Activated CD8-positive, alpha-beta memory T cell treated with anti-CD3 and anti-CD28 coated beads for 36 hours (primary cell): ENCODE measurements around the gene ADSS1. TPM values are rescaled to one million over a fixed set of nuclear protein-coding genes. Genes with fewer than 3 reads are reported as not detected.

Experiments used
- CTCF ChIA-PET: fragments of 350-600 bp; sonication (Branson Sonifier 250); formaldehyde crosslinking; loops from one replicate; lab custom pipeline; 2021; ENCODE audit warnings: antibody characterized with exemption; lab: Charles Lee
- POLR2A ChIA-PET: fragments of 350-600 bp; sonication (Branson Sonifier 250); formaldehyde crosslinking; loops from one replicate; lab custom pipeline; 2021; ENCODE audit warnings: antibody characterized with exemption; lab: Charles Lee
- total RNA-seq, 2 experiments: library from RNA; stranded (reverse); gene quantifications; one replicate each; pipeline ENCODE4 v1.2.3, GENCODE V29; 2021

ADSS1 gene
- total RNA-seq, 2 experiments from 2014 or later: 1.7 to 1.8 TPM

DNA sequence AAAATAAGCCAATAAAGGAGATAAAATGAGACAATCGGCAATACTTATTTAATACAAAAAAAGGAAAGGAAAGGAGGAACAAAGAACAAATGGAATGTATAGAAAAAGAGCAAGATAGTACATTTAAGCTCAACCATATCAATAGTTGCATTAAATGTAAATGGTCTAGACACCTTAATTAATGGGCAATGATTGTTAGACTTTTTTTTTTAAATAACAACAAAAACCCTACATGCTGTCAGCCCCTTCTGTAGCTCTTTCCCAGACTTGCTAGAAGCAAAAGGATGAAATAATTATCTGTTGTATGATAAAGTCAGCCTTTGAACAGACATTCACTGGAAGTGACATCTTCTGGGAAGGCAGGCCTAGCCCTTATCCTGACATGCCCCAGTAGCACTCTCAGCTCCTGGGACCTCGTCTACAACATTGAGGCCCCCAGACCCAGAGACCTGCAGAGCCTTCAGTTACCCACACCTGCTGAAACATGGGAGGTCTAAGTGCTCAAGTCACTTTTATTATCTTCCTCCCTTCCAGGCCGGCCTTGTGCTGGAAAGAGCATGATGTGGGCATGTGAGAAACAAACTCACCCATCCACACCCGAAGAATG lies 42.3 kb downstream of the ADSS1 start:
- ChIA-PET POLR2A (no interaction called here), CTCF (interaction anchor here (0.7 to 1.8 kb wide), 5 partner anchors 9 to 279 kb away, joined by 3 to 7 read pairs (median 3); partner anchors contain the start of gene SIVA1)

DNA sequence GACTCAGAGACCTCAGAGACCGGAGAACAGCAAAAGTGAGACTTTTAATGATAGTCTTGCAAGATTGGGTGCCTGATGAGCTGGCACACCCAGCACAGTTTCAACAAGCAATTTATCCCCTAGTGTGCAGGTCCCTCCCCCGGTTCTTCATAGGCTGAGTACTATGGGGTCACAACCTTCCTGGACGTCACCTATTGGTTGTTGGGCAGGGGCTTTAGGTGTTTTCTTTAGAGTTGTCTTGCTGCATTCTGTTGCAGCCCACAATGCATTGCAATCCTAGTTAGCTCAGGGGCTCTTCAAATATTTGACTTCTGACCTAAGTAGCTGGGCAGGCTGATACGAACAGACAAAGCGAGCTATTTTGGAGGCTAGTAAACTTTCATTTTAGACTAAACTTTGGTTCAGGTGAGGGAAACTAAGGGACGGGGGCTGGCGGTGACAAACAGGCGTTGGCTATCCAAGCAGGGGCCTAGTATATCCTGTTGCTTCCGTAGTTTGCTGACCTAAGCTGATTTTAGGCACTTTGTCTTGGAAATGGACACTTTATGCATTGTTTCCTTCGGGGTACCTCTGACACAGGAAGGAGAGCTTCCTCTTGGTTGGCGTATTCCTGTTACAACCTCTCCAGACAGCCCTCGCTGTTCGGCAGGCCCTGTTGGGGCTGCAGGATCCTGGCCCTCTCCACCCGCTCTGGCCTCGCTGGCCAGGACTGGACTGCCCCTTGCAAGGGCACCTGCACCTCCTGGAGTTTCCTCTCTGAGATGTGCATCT lies 43.0 kb downstream of the ADSS1 start:
- ChIA-PET CTCF (interaction anchor here (0.5 to 1.8 kb wide), 4 partner anchors 10 to 278 kb away, joined by 3 to 7 read pairs (median 3); no protein-coding TSS in a partner anchor), POLR2A (no interaction called here)

DNA sequence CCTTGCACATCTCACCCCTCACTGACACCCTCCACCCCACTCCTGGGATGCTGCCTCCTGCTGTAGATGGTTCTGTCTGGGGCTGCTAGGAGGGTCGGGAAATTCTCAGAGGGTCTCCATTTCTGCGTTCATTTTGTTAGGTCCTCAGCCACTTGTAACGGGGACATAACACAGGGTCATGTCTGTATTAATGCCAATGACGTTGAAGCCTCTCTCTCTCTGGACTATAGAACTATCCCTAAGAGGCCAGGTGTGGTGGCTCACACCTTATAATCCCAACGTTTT lies 43.5 kb downstream of the ADSS1 start:
- CTCF ChIA-PET: interaction anchor here (0.5 to 2.7 kb wide), 8 partner anchors 10 to 277 kb away, joined by 3 to 32 read pairs (median 8); partner anchors contain the start of genes SIVA1 and ZBTB42
- POLR2A ChIA-PET: no interaction called here

DNA sequence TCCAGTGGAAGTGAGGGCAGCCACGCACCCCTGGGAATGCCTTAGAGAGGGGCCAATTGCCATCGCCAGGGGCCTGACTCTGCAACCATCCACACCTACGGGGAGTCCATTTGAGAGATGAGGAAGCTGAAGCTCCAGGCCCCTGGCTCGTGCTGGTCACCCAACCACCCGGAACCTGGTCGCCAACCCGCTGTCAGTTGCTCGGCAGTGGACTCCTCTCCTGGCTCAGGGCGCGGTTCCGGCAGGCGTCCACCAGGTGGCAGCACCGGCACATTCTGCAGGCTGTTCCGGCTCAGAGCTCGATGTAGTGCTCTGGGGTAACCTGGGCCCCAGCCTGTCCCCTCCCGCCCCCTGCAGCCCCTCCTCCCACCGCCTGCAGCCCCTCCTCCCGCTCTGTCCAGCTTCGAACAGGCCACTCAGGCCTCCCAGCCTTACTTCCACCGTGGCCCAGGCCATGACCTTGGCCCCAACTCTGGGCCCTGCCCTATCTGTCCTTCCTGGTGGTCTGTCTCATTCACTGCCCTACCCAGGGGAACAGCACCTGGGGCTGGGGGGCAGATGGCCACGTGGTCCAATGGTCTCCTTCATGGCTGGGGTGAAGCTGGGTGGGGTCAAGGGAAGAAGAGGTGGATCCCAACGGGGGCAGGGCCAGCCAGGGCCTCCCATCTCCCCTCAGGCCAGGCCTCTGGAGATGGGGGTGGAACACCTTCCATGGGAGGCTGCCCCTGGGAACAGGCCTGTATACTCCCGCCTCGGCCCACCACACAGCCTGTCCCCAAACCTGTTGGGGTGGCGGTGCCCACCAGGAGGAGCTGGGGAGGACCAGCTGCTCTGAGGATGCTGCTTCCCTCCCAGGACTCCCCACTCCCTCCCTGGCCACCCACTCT lies 44.7 kb downstream of the ADSS1 start:
- CTCF ChIA-PET: interaction anchor here (0.6 to 2.7 kb wide), 18 partner anchors 9 to 533 kb away, joined by 3 to 32 read pairs (median 5); partner anchors contain the start of genes INF2, SIVA1 and ZBTB42
- POLR2A ChIA-PET: interaction anchor here (0.5 to 1.5 kb wide), 2 partner anchors 16 to 96 kb away, joined by 3 to 4 read pairs; partner anchors contain the start of gene SIVA1

- ChIA-PET POLR2A (interaction anchor here (1.5 kb wide), 1 partner anchor 16 kb away, joined by 3 read pairs; the partner anchor contains the start of gene SIVA1), CTCF (interaction anchor here (1.2 to 2.7 kb wide), 13 partner anchors 11 to 100 kb away, joined by 3 to 32 read pairs (median 10); partner anchors contain the start of genes SIVA1 and ZBTB42)
Measured at GRCh38 chr14:104769324-104770071, 45.5 kb downstream of the ADSS1 start.

- ChIA-PET POLR2A (no interaction called here), CTCF (interaction anchor here (1.3 to 2.7 kb wide), 6 partner anchors 9 to 56 kb away, joined by 3 to 18 read pairs (median 7); partner anchors contain the start of genes SIVA1 and ZBTB42)
Measured at GRCh38 chr14:104770072-104770579, 46.1 kb downstream of the ADSS1 start.

GRCh38 chr14:104770851-104771272 lies 46.8 kb downstream of the ADSS1 start:
- ChIA-PET CTCF (interaction anchor here (0.9 to 2.0 kb wide), 6 partner anchors 8 to 55 kb away, joined by 3 to 10 read pairs (median 6); partner anchors contain the start of genes SIVA1 and ZBTB42), POLR2A (no interaction called here)

- CTCF ChIA-PET: interaction anchor here (0.9 to 2.0 kb wide), 5 partner anchors 8 to 46 kb away, joined by 3 to 8 read pairs (median 5); partner anchors contain the start of genes SIVA1 and ZBTB42
- POLR2A ChIA-PET: no interaction called here
Measured at GRCh38 chr14:104771374-104771773, 47.3 kb downstream of the ADSS1 start.

- ChIA-PET POLR2A (no interaction called here), CTCF (interaction anchor here (0.6 to 2.0 kb wide), 2 partner anchors 19 to 282 kb away, joined by 4 to 8 read pairs; no protein-coding TSS in a partner anchor)
Measured at GRCh38 chr14:104771918-104772706, 48.1 kb downstream of the ADSS1 start.

GRCh38 chr14:104772707-104773504 lies 48.9 kb downstream of the ADSS1 start:
- POLR2A ChIA-PET: no interaction called here
- CTCF ChIA-PET: interaction anchor here (1.5 kb wide), 1 partner anchor 53 kb away, joined by 3 read pairs; no protein-coding TSS in a partner anchor

- POLR2A ChIA-PET: no interaction called here
- CTCF ChIA-PET: interaction anchor here (1.5 kb wide), 1 partner anchor 52 kb away, joined by 3 read pairs; no protein-coding TSS in a partner anchor
Measured at GRCh38 chr14:104773505-104774452, 49.8 kb downstream of the ADSS1 start.

- ChIA-PET CTCF (no interaction called here), POLR2A (no interaction called here)
Measured at GRCh38 chr14:104774453-104775072, 50.5 kb downstream of the ADSS1 start.

DNA sequence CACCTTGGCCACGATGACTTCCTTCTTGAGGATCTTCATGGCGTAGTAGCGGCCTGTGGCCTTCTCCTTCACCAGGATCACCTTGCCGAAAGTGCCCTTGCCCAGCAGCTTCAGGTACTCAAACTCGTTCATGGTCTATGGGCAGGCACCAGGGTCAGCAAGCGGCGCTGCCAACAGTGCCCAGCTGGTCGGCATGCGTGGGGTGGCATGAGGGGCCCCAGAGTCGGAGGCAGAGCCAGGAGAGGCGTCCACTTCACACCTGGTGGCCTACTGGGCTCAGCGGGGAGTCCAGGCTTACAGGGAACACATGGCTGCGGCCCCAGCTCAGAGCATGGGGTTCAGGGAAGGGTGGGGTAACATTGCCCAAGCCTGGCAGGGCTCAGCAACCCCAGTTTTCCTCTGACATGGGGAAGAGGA lies 51.1 kb downstream of the ADSS1 start:
- CTCF ChIA-PET: no interaction called here

GRCh38 chr14:104776481-104776880 lies 52.5 kb downstream of the ADSS1 start:
- ChIA-PET POLR2A (interaction anchor here (0.7 kb wide), 1 partner anchor 18 kb away, joined by 6 read pairs; no protein-coding TSS in a partner anchor), CTCF (no interaction called here)

More for the DNA sequence above, 51.1 kb downstream of the ADSS1 start:
- POLR2A ChIA-PET: no interaction called here
